SK-N-MC (cell line): ENCODE results near the gene ADARB1.
A peak's percentile ranks its signal among the peaks of the same experiment; 100 is the strongest.

ENCODE experiments used
- DNase-seq: peaks from one replicate; pipeline ENCODE4 v3.0.0-alpha.2; 2011; ENCODE audit warnings: low read depth, low spot score
- H3K27ac ChIP-seq: fragments of 200-600 bp; sonication (generic); 2 replicates; pipeline ENCODE4 v1.5.1; 2016; ENCODE audit warnings: mixed run types
- H3K36me3 ChIP-seq: fragments of 200-600 bp; sonication (generic); 2 replicates; pipeline ENCODE4 v1.6.1; 2017; ENCODE audit warnings: antibody characterized with exemption, low read length, mixed read lengths; ENCODE audit not compliant: insufficient read depth
- H3K4me3 ChIP-seq: fragments of 200-600 bp; sonication (generic); 2 replicates; pipeline ENCODE4 v1.5.1; 2016
- H3K9ac ChIP-seq: fragments of 200-600 bp; sonication (generic); 2 replicates; pipeline ENCODE4 v1.8.0; 2017; ENCODE audit warnings: mixed run types, mixed read lengths; ENCODE audit not compliant: insufficient read length
- H3K9me3 ChIP-seq: fragments of 200-600 bp; sonication (generic); 2 replicates; pipeline ENCODE4 v1.6.1; 2017; ENCODE audit warnings: low read depth, mild to moderate bottlenecking, antibody characterized with exemption, low read length, moderate library complexity, mixed read lengths
- EZH2 ChIP-seq: fragments of 200-600 bp; sonication (generic); IDR thresholded peaks from one replicate; pipeline ENCODE4 v1.6.1; 2017; ENCODE audit warnings: antibody characterized with exemption
- FOXP2 ChIP-seq: optimal IDR thresholded peaks from 2 replicates; pipeline ENCODE3; 2011; ENCODE audit warnings: mild to moderate bottlenecking, moderate library complexity; ENCODE audit not compliant: insufficient read depth; ENCODE audit errors: extremely low read length, control extremely low read depth
- POLR2AphosphoS5 ChIP-seq: IDR thresholded peaks from 2 replicates; pipeline ENCODE4 v1.6.1; 2012; ENCODE audit warnings: mild to moderate bottlenecking, low read depth, low read length, borderline replicate concordance

Gene ADARB1

DNA sequence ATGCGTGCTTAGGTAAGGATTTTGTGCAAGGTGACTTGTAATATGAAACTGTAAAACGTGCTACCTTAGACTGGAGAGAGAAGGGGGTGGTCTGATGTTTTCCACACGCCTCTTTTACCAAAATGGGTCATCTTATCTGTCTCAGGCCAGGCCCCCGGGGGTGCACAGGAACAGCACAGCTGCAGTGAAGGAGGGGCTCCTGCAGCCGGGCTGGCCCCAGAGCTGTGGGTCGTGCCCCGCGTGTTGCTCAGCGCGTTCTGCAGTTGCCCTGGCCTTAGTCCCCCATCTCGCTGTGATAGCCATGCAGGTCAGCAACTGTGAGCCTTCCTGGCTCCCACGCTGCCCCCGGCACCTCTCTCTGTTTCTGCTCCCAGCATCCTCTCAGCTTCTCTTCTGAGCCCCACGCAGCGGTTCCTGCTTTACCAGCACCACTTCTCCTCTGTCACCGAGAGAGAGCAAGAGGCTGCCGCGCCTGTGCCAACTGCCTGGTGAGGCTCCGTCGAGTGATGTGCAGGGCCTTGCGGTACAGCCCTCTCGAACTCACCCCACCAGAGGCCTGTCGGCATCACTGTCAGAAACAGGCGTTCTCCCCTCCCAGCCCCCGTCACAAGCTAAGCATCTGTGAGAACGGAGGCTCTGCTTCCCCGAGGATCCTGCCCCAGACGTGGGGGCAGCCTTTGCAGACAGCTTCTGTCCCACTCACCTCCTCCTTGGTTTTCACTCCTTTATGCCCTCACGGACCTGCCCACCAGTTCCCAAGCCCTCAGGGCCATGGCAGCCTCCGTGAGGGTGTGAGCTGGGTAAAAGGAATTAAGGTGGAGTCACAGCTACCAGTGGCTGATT is 73.3 kb downstream of the ADARB1 start:
- TF ChIP-seq FOXP2 (no peak), POLR2AphosphoS5 (no peak), EZH2 (no peak)
- H3K27ac ChIP-seq, result no peak overlapping the region
- no peak overlapping the region for H3K4me3 ChIP-seq
- no peaks in the 10 kb centered on the region for H3K9me3 ChIP-seq
- DNase-seq, result no peak
- H3K9ac ChIP-seq, result no peak overlapping the region
- peaks cover 12% of the 10 kb centered on the region; the same call in 1 of the 2 replicates for H3K36me3 ChIP-seq

GRCh38 chr21:45148316-45148990 is 74.1 kb downstream of the ADARB1 start:
- Histone ChIP-seq H3K27ac (no peak overlapping the region), H3K9ac (no peak overlapping the region), H3K9me3 (no peaks in the 10 kb centered on the region), H3K4me3 (no peak overlapping the region), H3K36me3 (peaks cover 12% of the 10 kb centered on the region; the same call in 1 of the 2 replicates)
- no peak for TF ChIP-seq EZH2
- TF ChIP-seq FOXP2, result no peak
- no peak for DNase-seq

- H3K4me3 ChIP-seq, result no peak overlapping the region
- H3K36me3 ChIP-seq, result peaks cover 12% of the 10 kb centered on the region; the same call in 1 of the 2 replicates
- no peak for TF ChIP-seq POLR2AphosphoS5
- TF ChIP-seq EZH2, result no peak
- TF ChIP-seq FOXP2, result no peak
- no peak overlapping the region for H3K27ac ChIP-seq
- H3K9ac ChIP-seq, result no peak overlapping the region
- DNase-seq, result no peak
- H3K9me3 ChIP-seq, result no peaks in the 10 kb centered on the region
Measured at GRCh38 chr21:45149021-45149420, 74.6 kb downstream of the ADARB1 start.

DNA sequence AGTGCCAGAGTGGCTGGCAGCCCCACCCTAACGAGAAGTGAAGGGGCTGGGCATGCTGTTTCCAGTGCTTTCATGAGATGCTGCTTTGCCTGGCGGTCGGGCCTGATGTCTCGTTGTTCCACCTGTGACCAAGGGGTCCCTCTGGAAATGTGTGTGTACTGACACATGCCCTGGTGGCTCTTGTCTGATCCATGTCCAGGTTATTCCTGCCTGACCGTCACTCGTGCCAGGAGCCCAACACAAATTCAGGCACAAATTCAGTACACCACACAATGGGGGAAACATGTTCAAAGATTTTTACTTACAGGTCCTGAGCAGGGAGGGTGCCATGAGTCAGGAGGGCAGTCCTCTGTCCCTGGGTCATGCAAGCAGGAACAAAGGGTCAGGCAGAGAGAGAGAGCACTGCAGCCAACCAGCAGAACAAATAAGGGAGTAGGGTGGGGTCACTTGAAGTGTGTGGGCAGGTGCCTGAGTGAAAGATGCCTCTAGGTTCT is 76.3 kb downstream of the ADARB1 start:
- DNase-seq, result no peak
- Histone ChIP-seq H3K27ac (no peak overlapping the region), H3K9me3 (no peaks in the 10 kb centered on the region), H3K4me3 (no peak overlapping the region), H3K9ac (no peak overlapping the region), H3K36me3 (peaks cover 2% of the 10 kb centered on the region; the same call in 1 of the 2 replicates)
- TF ChIP-seq FOXP2 (no peak), POLR2AphosphoS5 (no peak), EZH2 (no peak)

GRCh38 chr21:45151445-45152160 is 77.2 kb downstream of the ADARB1 start:
- Histone ChIP-seq H3K9ac (peak overlapping the region; percentile 55), H3K27ac (peak overlapping the region; percentile 78; the same call in 1 of the 2 replicates), H3K4me3 (peak overlapping the region; percentile 64; the same call in 1 of the 2 replicates), H3K9me3 (no peaks in the 10 kb centered on the region), H3K36me3 (no peaks in the 10 kb centered on the region)
- no peak for DNase-seq
- TF ChIP-seq FOXP2, result no peak
- TF ChIP-seq EZH2, result no peak
- no peak for TF ChIP-seq POLR2AphosphoS5

DNA sequence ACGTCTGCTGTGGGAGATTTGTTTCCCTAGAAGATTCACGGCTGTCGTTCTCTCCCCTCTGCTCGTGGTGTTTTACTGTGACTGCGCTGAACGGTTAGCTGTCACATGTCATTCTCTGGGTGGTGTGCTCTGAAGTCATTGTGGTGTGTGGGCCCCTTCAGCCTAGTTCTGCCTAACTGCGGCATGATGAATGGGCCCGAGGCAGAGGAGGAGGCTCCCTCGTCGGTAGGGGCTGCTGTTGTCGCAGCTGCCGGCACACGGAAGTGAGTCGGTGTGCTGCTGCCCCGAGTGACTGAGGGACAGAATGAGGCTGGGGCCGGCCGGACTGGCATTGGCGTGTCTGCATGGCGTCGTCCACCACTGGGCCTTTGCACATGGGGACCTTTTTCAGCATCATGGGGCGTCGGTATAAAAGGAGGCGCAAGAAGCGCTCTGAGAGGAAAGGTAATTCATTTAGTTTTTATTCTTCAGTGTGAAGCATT is 77.9 kb downstream of the ADARB1 start:
- TF ChIP-seq EZH2, result no peak
- no peak for TF ChIP-seq FOXP2
- no peak for TF ChIP-seq POLR2AphosphoS5
- Histone ChIP-seq H3K9ac (peak overlapping the region; percentile 55), H3K36me3 (no peaks in the 10 kb centered on the region), H3K27ac (peak overlapping the region; percentile 78), H3K4me3 (peak overlapping the region; percentile 64), H3K9me3 (no peaks in the 10 kb centered on the region)
- no peak for DNase-seq

- Histone ChIP-seq H3K27ac (peak overlapping the region; percentile 78), H3K9ac (peak overlapping the region; percentile 3), H3K36me3 (no peaks in the 10 kb centered on the region), H3K9me3 (no peaks in the 10 kb centered on the region), H3K4me3 (peak overlapping the region; percentile 64)
- no peak for TF ChIP-seq POLR2AphosphoS5
- no peak for TF ChIP-seq EZH2
- no peak for TF ChIP-seq FOXP2
- DNase-seq, result no peak
Measured at GRCh38 chr21:45153358-45154318, 79.3 kb downstream of the ADARB1 start.
